ENCODE data around the gene CLK3.

Gene CLK3

GRCh38 chr15:74603789-74604705 lies 11.6 kb upstream of the CLK3 start:
- no peak for DNase-seq (ENCODE audit: low spot score)

GRCh38 chr15:74604983-74605794 lies 10.4 kb upstream of the CLK3 start:
- DNase-seq (ENCODE audit: low spot score): no peak

- DNase-seq (ENCODE audit: low spot score): no peak
These were observed 9.9 kb upstream of the CLK3 start for GRCh38 chr15:74605795-74606150.

GRCh38 chr15:74608786-74609185 lies 6.8 kb upstream of the CLK3 start:
- no peak for DNase-seq (ENCODE audit: low spot score)

GRCh38 chr15:74609938-74610301 lies 5.7 kb upstream of the CLK3 start:
- no peak for DNase-seq (ENCODE audit: low spot score)

- no peak for DNase-seq (ENCODE audit: low spot score)
These were observed 5.2 kb upstream of the CLK3 start for GRCh38 chr15:74610302-74610951.

- DNase-seq (ENCODE audit: low spot score): no peak
These were observed 4.3 kb upstream of the CLK3 start for GRCh38 chr15:74611341-74611740.

- DNase-seq (ENCODE audit: low spot score): no peak
These were observed 3.8 kb upstream of the CLK3 start for GRCh38 chr15:74611834-74612233.

- DNase-seq (ENCODE audit: low spot score): no peak
These were observed 3.0 kb upstream of the CLK3 start for GRCh38 chr15:74612677-74613076.

GRCh38 chr15:74613089-74613952 lies 2.3 kb upstream of the CLK3 start:
- no peak for DNase-seq (ENCODE audit: low spot score)

- peak; percentile 98 for DNase-seq (ENCODE audit: low spot score)
These were observed 1.5 kb upstream of the CLK3 start for GRCh38 chr15:74613953-74614743.

- DNase-seq (ENCODE audit: low spot score): no peak
These were observed 710 bp upstream of the CLK3 start for GRCh38 chr15:74614744-74615507.

- peak; percentile 59 for DNase-seq (ENCODE audit: low spot score)
These were observed 817 bp downstream of the CLK3 start for GRCh38 chr15:74616366-74616939.

GRCh38 chr15:74616996-74617395 lies 1.4 kb downstream of the CLK3 start:
- no peak for DNase-seq (ENCODE audit: low spot score)

- DNase-seq (ENCODE audit: low spot score): no peak
These were observed 3.4 kb downstream of the CLK3 start for GRCh38 chr15:74618841-74619596.

GRCh38 chr15:74619916-74620635 lies 4.4 kb downstream of the CLK3 start:
- no peak for DNase-seq (ENCODE audit: low spot score)

- DNase-seq (ENCODE audit: low spot score): peak; percentile 89
These were observed 5.3 kb downstream of the CLK3 start for GRCh38 chr15:74620636-74621545.
